GM12874 (cell line): ENCODE data around the gene BTBD6.

Experiments
- TF ChIP-seq, protein P1 (sequence below): IDR thresholded peaks from 2 replicates; pipeline ENCODE4 v1.5.1; 2011; ENCODE audit warnings: low read depth, mild to moderate bottlenecking, control low read depth, low read length, moderate library complexity; ENCODE audit not compliant: insufficient read depth

BTBD6 gene

DNA sequence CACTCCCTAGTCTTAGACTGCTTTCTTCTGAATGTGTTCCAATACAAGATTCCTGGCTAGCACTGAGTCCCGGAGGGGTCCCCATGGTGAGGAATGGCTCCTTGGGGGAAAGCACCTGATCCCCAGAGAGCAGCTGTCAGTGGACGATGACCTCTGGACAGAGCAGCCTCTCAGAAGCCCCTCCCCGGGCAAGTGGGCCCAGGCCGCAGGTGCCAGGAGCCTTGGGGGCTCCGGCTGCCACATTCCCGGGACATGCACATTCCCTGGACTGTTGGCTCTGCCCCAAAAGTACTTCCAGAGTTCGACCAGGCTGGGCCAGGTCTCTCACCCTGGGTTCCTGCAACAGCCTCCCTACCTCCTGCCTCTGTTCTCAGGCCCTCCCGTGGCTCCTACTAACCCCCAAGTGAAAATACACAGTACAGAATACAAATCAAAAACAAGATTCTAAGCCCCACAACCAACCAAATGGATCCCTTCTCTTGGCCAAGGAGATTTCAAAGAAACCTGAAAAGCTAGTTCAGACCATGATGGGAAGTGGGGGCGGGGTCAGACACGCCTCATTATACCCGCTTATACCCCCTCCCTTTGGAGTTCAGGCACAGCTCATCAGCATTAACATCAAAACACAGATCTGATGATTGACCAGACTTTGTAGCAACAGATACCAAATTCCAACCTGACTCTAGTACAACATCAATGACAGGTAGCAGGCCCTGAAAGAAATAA is 23.3 kb upstream of the BTBD6 start:
- TF ChIP-seq, protein P1, sequence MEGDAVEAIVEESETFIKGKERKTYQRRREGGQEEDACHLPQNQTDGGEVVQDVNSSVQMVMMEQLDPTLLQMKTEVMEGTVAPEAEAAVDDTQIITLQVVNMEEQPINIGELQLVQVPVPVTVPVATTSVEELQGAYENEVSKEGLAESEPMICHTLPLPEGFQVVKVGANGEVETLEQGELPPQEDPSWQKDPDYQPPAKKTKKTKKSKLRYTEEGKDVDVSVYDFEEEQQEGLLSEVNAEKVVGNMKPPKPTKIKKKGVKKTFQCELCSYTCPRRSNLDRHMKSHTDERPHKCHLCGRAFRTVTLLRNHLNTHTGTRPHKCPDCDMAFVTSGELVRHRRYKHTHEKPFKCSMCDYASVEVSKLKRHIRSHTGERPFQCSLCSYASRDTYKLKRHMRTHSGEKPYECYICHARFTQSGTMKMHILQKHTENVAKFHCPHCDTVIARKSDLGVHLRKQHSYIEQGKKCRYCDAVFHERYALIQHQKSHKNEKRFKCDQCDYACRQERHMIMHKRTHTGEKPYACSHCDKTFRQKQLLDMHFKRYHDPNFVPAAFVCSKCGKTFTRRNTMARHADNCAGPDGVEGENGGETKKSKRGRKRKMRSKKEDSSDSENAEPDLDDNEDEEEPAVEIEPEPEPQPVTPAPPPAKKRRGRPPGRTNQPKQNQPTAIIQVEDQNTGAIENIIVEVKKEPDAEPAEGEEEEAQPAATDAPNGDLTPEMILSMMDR, result no peak

DNA sequence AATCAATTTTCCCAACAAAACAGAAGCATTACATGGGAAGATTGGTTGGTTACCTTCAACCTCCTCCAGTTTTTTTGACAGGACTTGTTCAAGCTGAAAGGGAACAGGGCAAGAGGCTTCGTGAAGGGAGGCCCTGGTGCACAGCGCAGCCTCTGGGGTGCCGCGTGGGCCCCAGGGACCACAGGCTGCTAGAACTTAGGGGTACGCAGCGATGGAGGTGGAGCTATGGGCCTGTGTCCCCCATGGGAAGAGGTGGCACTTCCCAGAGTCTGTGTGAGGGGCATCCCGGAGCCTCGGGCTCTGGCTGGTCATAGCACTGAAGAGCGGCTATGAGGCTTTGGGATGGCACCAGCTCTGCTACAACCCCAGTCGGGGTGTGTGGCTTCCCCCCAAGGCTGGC is 22.1 kb upstream of the BTBD6 start:
- TF ChIP-seq, protein P1, result no peak

DNA sequence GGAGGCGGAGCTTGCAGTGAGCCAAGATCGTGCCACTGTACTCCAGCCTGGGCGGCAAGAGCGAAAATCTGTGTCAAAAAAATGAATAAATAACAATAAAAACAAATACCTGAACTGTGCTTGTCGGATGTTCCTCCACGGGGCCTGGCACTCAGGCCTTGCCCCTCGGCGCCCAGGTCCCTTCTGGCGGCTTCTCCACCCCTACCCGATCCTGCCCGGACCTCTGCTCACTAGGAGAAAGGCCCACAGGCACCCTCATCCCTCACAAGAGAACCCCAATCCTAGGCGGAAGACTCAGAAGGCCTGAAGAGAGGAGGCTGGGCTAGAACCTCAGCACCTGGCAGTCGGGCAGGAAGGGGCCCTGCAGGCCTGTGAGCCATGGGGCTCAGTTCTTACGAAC is 21.0 kb upstream of the BTBD6 start:
- TF ChIP-seq, protein P1, result no peak

DNA sequence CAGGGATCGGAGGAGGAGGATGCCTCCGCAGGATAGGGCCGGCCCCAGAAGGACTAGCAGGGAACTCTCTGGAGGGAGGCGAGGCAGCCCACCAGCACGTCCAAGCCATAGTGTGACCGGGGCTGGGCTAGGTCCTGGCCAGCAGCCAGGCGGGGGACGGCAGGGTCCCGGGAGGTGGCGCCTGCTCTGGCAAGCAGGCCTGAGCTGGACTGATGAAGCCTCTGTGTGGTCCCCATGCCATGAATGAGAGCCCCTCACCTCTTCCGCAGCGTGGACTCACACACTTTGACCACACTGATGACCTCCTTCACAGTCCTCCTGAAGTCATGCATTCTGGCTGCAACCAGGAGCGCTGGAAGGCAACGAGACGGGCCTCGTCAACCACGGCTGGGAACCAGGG is 19.8 kb upstream of the BTBD6 start:
- TF ChIP-seq, protein P1, result no peak

DNA sequence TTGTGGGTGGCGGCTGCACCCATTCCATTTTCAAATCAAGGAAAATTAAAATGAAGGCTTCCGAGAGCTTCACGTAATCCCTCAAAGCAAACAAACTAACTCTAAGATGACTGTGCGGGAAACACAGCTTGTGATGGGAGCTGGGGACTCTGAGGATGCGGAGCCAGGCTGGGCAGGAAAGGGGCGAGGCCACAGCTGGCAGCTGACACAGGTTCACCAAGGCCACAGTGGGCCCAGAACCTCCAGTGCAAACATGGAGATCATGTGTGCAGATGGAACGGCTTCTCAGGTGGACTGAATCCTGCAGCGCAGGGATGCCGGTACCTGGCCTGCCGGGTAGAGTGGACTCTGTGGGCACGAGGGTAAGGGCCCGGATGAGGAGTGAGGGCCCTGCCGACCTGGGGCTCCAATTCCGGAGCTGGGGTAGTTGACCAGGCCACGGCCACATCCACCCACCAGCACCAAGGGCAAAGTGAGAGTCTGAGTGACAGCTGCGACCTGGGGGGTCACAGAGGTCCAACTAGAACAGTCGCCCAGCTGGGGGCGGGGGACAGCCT is 19.2 kb upstream of the BTBD6 start:
- TF ChIP-seq, protein P1, result no peak

DNA sequence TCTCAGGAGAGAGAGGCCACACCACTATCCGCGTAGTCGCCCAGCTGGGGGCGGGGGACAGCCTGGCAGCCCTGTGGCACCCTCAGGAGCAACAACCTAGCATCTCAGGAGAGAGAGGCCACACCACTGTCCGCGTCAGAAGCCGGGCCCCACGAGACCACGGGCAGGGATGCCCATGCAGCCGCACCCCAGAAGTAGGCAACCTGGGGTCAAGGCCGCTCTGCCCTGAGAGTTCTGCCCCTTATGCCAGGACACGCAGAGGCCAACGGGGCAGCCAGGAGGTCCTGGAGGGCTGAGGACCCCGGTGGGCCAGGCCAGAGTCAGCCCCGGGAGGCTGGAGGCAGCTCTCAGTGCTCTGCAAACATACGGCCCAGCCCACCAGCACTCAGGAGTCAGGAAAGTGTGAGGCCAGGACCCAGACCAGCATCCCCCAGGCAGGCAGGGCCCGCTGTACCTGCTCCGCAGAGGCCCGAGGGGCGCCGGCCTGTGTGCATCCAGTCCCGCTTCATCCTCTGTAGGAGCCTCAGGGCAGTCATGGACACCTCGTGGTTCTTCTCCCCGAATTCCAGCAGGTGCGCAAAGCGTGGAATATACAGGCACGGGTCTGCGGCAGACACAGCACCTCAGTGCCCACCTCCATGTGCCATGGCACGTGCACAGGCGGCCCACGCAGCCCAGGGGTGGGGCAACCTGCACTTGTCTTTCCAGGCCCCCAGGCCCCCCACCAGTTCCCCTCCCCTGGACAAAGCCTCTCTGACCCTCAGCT is 7.3 kb upstream of the BTBD6 start:
- TF ChIP-seq, protein P1, result no peak

DNA sequence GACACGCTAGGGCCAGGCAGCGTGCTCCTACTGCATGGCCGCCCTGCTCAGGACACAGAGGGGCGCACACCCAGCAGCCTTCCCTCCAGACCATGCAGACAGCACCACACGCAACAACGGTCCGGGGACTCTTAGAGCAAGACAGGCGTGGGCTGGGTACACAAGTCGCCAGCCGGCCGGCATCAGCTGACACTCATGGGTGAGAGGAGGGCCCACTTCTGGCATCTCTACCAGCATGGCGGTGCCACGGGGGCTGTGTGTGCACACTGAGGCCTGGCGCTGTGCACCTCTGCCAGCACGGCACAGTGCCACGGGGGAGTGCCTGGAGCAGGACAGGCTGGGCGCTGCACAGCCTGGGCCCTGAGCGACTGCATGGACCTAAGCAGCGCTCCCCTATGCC is 6.7 kb upstream of the BTBD6 start:
- TF ChIP-seq, protein P1, result no peak
